IMR-90 (cell line): ENCODE results near the gene FGF6.

Source experiments
- CEBPB ChIP-seq: IDR thresholded peaks from 2 replicates; pipeline ENCODE4 v1.6.1; 2012; ENCODE audit warnings: low read depth, low read length, improper control_type of control experiment
- CHD1 ChIP-seq: IDR thresholded peaks from 2 replicates; pipeline ENCODE4 v1.6.1; 2012; ENCODE audit warnings: low read depth, low read length, improper control_type of control experiment
- FOS ChIP-seq: fragments of 150-350 bp; IDR thresholded peaks from 2 replicates; pipeline ENCODE4 v1.6.1; 2016; ENCODE audit warnings: low read depth, low read length
- MAZ ChIP-seq: IDR thresholded peaks from 2 replicates; pipeline ENCODE4 v1.6.1; 2012; ENCODE audit warnings: low read depth, mild to moderate bottlenecking, low read length, improper control_type of control experiment, moderate library complexity, borderline replicate concordance
- MXI1 ChIP-seq: IDR thresholded peaks from 2 replicates; pipeline ENCODE4 v1.6.1; 2012; ENCODE audit warnings: low read depth, mild to moderate bottlenecking, low read length, moderate library complexity, borderline replicate concordance
- NFE2L2 ChIP-seq: fragments of 150-350 bp; IDR thresholded peaks from 2 replicates; pipeline ENCODE4 v1.6.1; 2016; ENCODE audit warnings: low read depth, mild to moderate bottlenecking, low read length
- POLR2A ChIP-seq: IDR thresholded peaks from 2 replicates; pipeline ENCODE4 v1.6.1; 2012; ENCODE audit warnings: mild to moderate bottlenecking, low read depth, low read length
- RAD21 ChIP-seq: IDR thresholded peaks from 2 replicates; pipeline ENCODE4 v1.6.1; 2012; ENCODE audit warnings: low read length, improper control_type of control experiment
- RCOR1 ChIP-seq: IDR thresholded peaks from 2 replicates; pipeline ENCODE4 v1.6.1; 2012; ENCODE audit warnings: mild to moderate bottlenecking, low read length, improper control_type of control experiment; ENCODE audit not compliant: insufficient replicate concordance
- RFX5 ChIP-seq: IDR thresholded peaks from 2 replicates; pipeline ENCODE4 v1.8.0; 2012; ENCODE audit warnings: low read depth, mild to moderate bottlenecking, low read length, moderate library complexity
- SMC3 ChIP-seq: fragments of 150-350 bp; IDR thresholded peaks from 2 replicates; pipeline ENCODE4 v1.6.1; 2016; ENCODE audit warnings: low read depth, mild to moderate bottlenecking, antibody characterized with exemption, low read length, moderate library complexity
- TF ChIP-seq, protein P1 (sequence below): conservative IDR thresholded peaks from 2 replicates; pipeline ENCODE4 v1.5.1; 2012; ENCODE audit warnings: mild to moderate bottlenecking, low read depth, low read length, improper control_type of control experiment
- TF ChIP-seq, protein P2 (sequence below): fragments of 150-350 bp; IDR thresholded peaks from 2 replicates; pipeline ENCODE4 v1.6.1; 2017; ENCODE audit warnings: mild to moderate bottlenecking, antibody characterized with exemption, low read length, low read depth
- TF ChIP-seq, protein P3 (sequence below): fragments of 150-350 bp; IDR thresholded peaks from 2 replicates; pipeline ENCODE4 v1.6.1; 2016; ENCODE audit warnings: low read depth, mild to moderate bottlenecking, low read length, moderate library complexity, borderline replicate concordance

DNA sequence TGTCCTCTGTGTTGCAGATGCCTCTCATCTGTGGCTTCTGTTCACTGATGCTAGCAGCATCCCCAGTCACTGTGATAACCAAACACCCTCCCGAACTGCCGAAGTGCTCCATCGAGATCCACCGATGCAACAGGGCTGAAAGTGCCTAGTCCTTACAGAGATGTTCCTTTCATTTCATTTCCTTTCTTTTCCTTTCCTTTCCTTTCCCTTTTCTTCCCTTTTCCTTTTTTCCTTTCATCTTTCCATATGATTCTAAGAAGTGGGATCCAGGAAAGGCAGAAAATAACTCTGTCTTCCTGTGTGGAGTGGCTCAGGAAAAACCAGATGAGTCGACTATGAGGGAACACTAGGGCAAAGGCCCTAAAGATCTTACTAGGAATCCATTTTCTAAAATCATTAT lies 26.7 kb downstream of the FGF6 start:
- TF ChIP-seq, protein P1, sequence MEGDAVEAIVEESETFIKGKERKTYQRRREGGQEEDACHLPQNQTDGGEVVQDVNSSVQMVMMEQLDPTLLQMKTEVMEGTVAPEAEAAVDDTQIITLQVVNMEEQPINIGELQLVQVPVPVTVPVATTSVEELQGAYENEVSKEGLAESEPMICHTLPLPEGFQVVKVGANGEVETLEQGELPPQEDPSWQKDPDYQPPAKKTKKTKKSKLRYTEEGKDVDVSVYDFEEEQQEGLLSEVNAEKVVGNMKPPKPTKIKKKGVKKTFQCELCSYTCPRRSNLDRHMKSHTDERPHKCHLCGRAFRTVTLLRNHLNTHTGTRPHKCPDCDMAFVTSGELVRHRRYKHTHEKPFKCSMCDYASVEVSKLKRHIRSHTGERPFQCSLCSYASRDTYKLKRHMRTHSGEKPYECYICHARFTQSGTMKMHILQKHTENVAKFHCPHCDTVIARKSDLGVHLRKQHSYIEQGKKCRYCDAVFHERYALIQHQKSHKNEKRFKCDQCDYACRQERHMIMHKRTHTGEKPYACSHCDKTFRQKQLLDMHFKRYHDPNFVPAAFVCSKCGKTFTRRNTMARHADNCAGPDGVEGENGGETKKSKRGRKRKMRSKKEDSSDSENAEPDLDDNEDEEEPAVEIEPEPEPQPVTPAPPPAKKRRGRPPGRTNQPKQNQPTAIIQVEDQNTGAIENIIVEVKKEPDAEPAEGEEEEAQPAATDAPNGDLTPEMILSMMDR = no peak
- TF ChIP-seq POLR2A (no peak), MXI1 (no peak), SMC3 (no peak), RFX5 (no peak), CHD1 (no peak), MAZ (no peak), CEBPB (no peak), RAD21 (no peak), NFE2L2 (no peak), FOS (no peak), RCOR1 (no peak)
- TF ChIP-seq, protein P2, sequence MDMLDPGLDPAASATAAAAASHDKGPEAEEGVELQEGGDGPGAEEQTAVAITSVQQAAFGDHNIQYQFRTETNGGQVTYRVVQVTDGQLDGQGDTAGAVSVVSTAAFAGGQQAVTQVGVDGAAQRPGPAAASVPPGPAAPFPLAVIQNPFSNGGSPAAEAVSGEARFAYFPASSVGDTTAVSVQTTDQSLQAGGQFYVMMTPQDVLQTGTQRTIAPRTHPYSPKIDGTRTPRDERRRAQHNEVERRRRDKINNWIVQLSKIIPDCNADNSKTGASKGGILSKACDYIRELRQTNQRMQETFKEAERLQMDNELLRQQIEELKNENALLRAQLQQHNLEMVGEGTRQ = no peak
- TF ChIP-seq, protein P3, sequence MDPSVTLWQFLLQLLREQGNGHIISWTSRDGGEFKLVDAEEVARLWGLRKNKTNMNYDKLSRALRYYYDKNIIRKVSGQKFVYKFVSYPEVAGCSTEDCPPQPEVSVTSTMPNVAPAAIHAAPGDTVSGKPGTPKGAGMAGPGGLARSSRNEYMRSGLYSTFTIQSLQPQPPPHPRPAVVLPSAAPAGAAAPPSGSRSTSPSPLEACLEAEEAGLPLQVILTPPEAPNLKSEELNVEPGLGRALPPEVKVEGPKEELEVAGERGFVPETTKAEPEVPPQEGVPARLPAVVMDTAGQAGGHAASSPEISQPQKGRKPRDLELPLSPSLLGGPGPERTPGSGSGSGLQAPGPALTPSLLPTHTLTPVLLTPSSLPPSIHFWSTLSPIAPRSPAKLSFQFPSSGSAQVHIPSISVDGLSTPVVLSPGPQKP = no peak
